IMR-90 (cell line): ENCODE measurements around the gene TNRC18. TPM values are rescaled to one million over a fixed set of nuclear protein-coding genes. Genes with fewer than 3 reads are reported as not detected.

ENCODE experiments used
- ATAC-seq: fragments of 200-7000 bp; cut with Tn5 transposase; 2 replicates; pipeline ENCODE4 v1.9.1; 2020; ENCODE audit warnings: low read depth, mild to moderate bottlenecking, moderate library complexity
- BruUV-seq: library from RNA; stranded (reverse); fragments of 400-500 nt; replicated peaks from 2 replicates; lab custom pipeline; 2021; lab: Mats Ljungman, UMichigan
- CTCF ChIA-PET: fragments of 300-600 bp; formaldehyde crosslinking; extraction: SDS; loops from one replicate; lab custom pipeline; 2021; ENCODE audit warnings: antibody characterized with exemption; lab: Yijun Ruan, JAX
- POLR2A ChIA-PET: fragments of 300-600 bp; sonication (Branson Sonifier 250); formaldehyde crosslinking; loops from one replicate; lab custom pipeline; 2022; ENCODE audit warnings: antibody characterized with exemption; ENCODE audit not compliant: unreplicated experiment; lab: Charles Lee
- DNase-seq: peaks from one replicate; pipeline ENCODE4 v3.0.0; 2013
- H2AFZ ChIP-seq: replicated peaks from 2 replicates; pipeline ENCODE3; 2013; ENCODE audit warnings: low read length, mild to moderate bottlenecking; ENCODE audit not compliant: poor library complexity
- H2AK5ac ChIP-seq: 2 replicates; pipeline ENCODE4 v1.6.1; 2013; ENCODE audit warnings: low read depth, low read length, inconsistent platforms
- H2AK9ac ChIP-seq: replicated peaks from 2 replicates; pipeline ENCODE3; 2013; ENCODE audit warnings: mild to moderate bottlenecking, low read depth, low read length, moderate library complexity; ENCODE audit not compliant: poor library complexity
- H2BK120ac ChIP-seq: 2 replicates; pipeline ENCODE4 v1.6.1; 2013; ENCODE audit warnings: low read depth, low read length, inconsistent platforms
- H2BK15ac ChIP-seq: 3 replicates; pipeline ENCODE4 v1.6.1; 2013; ENCODE audit warnings: low read depth, low read length, inconsistent platforms
- H2BK20ac ChIP-seq: 2 replicates; pipeline ENCODE4 v1.6.1; 2013; ENCODE audit warnings: low read depth, mild to moderate bottlenecking, inconsistent platforms, low read length, moderate library complexity
- H2BK5ac ChIP-seq: 2 replicates; pipeline ENCODE4 v1.6.1; 2013; ENCODE audit warnings: mild to moderate bottlenecking, low read depth, low read length, inconsistent platforms; ENCODE audit not compliant: poor library complexity, severe bottlenecking
- H3K14ac ChIP-seq: replicated peaks from 2 replicates; pipeline ENCODE4 v1.6.1; 2013; ENCODE audit warnings: low read depth, low read length, inconsistent platforms
- H3K18ac ChIP-seq: 2 replicates; pipeline ENCODE4 v1.6.1; 2013; ENCODE audit warnings: low read depth, low read length, control low read depth
- H3K23ac ChIP-seq: 2 replicates; pipeline ENCODE4 v1.6.1; 2013; ENCODE audit warnings: low read depth, low read length, inconsistent platforms
- H3K27ac ChIP-seq: 2 replicates; pipeline ENCODE4 v1.5.1; 2013; ENCODE audit warnings: mild to moderate bottlenecking, control low read depth, low read length; ENCODE audit not compliant: insufficient read depth
- H3K27me3 ChIP-seq: 2 replicates; pipeline ENCODE4 v1.6.1; 2013; ENCODE audit warnings: low read length; ENCODE audit not compliant: control insufficient read depth, insufficient read depth
- H3K36me3 ChIP-seq: 2 replicates; pipeline ENCODE4 v1.6.1; 2013; ENCODE audit warnings: low read length, mixed read lengths; ENCODE audit not compliant: control insufficient read depth, insufficient read depth
- H3K4ac ChIP-seq: 2 replicates; pipeline ENCODE4 v1.6.1; 2013; ENCODE audit warnings: low read depth, low read length, inconsistent platforms
- H3K4me1 ChIP-seq: 2 replicates; pipeline ENCODE4 v1.6.1; 2013; ENCODE audit warnings: low read length, mixed read lengths; ENCODE audit not compliant: control insufficient read depth, insufficient read depth
- H3K4me2 ChIP-seq: 2 replicates; pipeline ENCODE4 v1.6.1; 2013; ENCODE audit warnings: low read depth, mild to moderate bottlenecking, control low read depth, low read length, moderate library complexity
- H3K4me3 ChIP-seq: 2 replicates; pipeline ENCODE4 v1.5.1; 2013; ENCODE audit warnings: low read depth, mild to moderate bottlenecking, control low read depth, low read length, moderate library complexity; ENCODE audit not compliant: insufficient read depth
- H3K56ac ChIP-seq: 2 replicates; pipeline ENCODE4 v1.6.1; 2013; ENCODE audit warnings: low read length, inconsistent platforms; ENCODE audit not compliant: insufficient read depth; ENCODE audit errors: extremely low read depth
- H3K79me1 ChIP-seq, 2 experiments: 2 replicates each; pipeline ENCODE4 v1.6.1; 2013; ENCODE audit warnings: low read length in 2 of 2, inconsistent platforms in 1 of 2, low read depth in 1 of 2
- H3K9ac ChIP-seq: 2 replicates; pipeline ENCODE4 v1.6.1; 2013; ENCODE audit warnings: low read depth, low read length, control low read depth
- H3K9me1 ChIP-seq: 2 replicates; pipeline ENCODE4 v1.6.1; 2013; ENCODE audit warnings: low read length, inconsistent platforms; ENCODE audit not compliant: insufficient read depth
- H3K9me3 ChIP-seq: 2 replicates; pipeline ENCODE4 v1.6.1; 2013; ENCODE audit warnings: low read length; ENCODE audit not compliant: control insufficient read depth, insufficient read depth
- H4K20me1 ChIP-seq: 2 replicates; pipeline ENCODE4 v1.6.1; 2013; ENCODE audit warnings: low read length, inconsistent platforms; ENCODE audit not compliant: insufficient read depth
- H4K5ac ChIP-seq: 2 replicates; pipeline ENCODE4 v1.6.1; 2013; ENCODE audit warnings: mild to moderate bottlenecking, low read depth, low read length, control low read depth
- H4K8ac ChIP-seq, 2 experiments: 2 replicates each; pipeline ENCODE4 v1.6.1; 2013; ENCODE audit warnings: low read depth in 2 of 2, low read length in 2 of 2, control low read depth in 1 of 2, inconsistent platforms in 1 of 2
- H4K91ac ChIP-seq: 2 replicates; pipeline ENCODE4 v1.6.1; 2013; ENCODE audit warnings: low read depth, low read length, inconsistent platforms; ENCODE audit not compliant: insufficient read depth
- BHLHE40 ChIP-seq: fragments of 150-350 bp; IDR thresholded peaks from 2 replicates; pipeline ENCODE4 v1.6.1; 2016; ENCODE audit warnings: mild to moderate bottlenecking, low read depth, low read length
- CEBPB ChIP-seq: IDR thresholded peaks from 2 replicates; pipeline ENCODE4 v1.6.1; 2012; ENCODE audit warnings: low read depth, low read length, improper control_type of control experiment
- MAFK ChIP-seq: IDR thresholded peaks from 2 replicates; pipeline ENCODE4 v1.6.1; 2012; ENCODE audit warnings: low read depth, low read length, improper control_type of control experiment
- MXI1 ChIP-seq: IDR thresholded peaks from 2 replicates; pipeline ENCODE4 v1.6.1; 2012; ENCODE audit warnings: low read depth, mild to moderate bottlenecking, low read length, moderate library complexity, borderline replicate concordance
- NFE2L2 ChIP-seq: fragments of 150-350 bp; IDR thresholded peaks from 2 replicates; pipeline ENCODE4 v1.6.1; 2016; ENCODE audit warnings: low read depth, mild to moderate bottlenecking, low read length
- POLR2A ChIP-seq: IDR thresholded peaks from 2 replicates; pipeline ENCODE4 v1.6.1; 2012; ENCODE audit warnings: mild to moderate bottlenecking, low read depth, low read length
- RAD21 ChIP-seq: IDR thresholded peaks from 2 replicates; pipeline ENCODE4 v1.6.1; 2012; ENCODE audit warnings: low read length, improper control_type of control experiment
- RCOR1 ChIP-seq: IDR thresholded peaks from 2 replicates; pipeline ENCODE4 v1.6.1; 2012; ENCODE audit warnings: mild to moderate bottlenecking, low read length, improper control_type of control experiment; ENCODE audit not compliant: insufficient replicate concordance
- RFX5 ChIP-seq: IDR thresholded peaks from 2 replicates; pipeline ENCODE4 v1.8.0; 2012; ENCODE audit warnings: low read depth, mild to moderate bottlenecking, low read length, moderate library complexity
- SMC3 ChIP-seq: fragments of 150-350 bp; IDR thresholded peaks from 2 replicates; pipeline ENCODE4 v1.6.1; 2016; ENCODE audit warnings: low read depth, mild to moderate bottlenecking, antibody characterized with exemption, low read length, moderate library complexity
- USF2 ChIP-seq: fragments of 150-350 bp; IDR thresholded peaks from 2 replicates; pipeline ENCODE4 v1.6.1; 2017; ENCODE audit warnings: mild to moderate bottlenecking, antibody characterized with exemption, low read length, low read depth
- WGBS, 2 experiments: methylation state at CpG; one replicate each; pipeline versions ENCODE4 v1.1.5 to v1.1.7; 2013; ENCODE audit warnings: missing lambda C conversion rate in 2 of 2; ENCODE audit not compliant: insufficient read length in 1 of 2; ENCODE audit errors: extremely low coverage in 2 of 2; 5-methylcytosine and 5-hydroxymethylcytosine counted together
- dilution Hi-C: fragments of 300-500 bp; cut with HindIII; formaldehyde crosslinking; loops from one replicate; pipeline ENCODE4 v1.14.3; 2018; ENCODE audit warnings: low sequenced_read_pairs; ENCODE audit not compliant: unreplicated experiment
- in situ Hi-C: fragments of 300-500 bp; cut with MboI; formaldehyde crosslinking; loops from 3 replicates; pipeline ENCODE4 v1.14.3; 2019; ENCODE audit warnings: low sequenced_read_pairs, inconsistent platforms, mixed read lengths
- intact Hi-C: fragments of 100-400 bp; cut with micrococcal nuclease; formaldehyde crosslinking; loops from 2 replicates; pipeline ENCODE4 v1.10.0; 2022
- polyA plus RNA-seq, 3 experiments: library from polyadenylated mRNA; depleted of rRNA; stranded (reverse); fragments of >200 nt; gene quantifications; 2 replicates each; pipeline ENCODE4 v1.2.3, GENCODE V29; 2012; ENCODE audit warnings: low replicate concordance in 1 of 3
- total RNA-seq: library from RNA; depleted of rRNA; stranded (reverse); fragments of >200 nt; gene quantifications from 2 replicates; pipeline ENCODE4 v1.2.3, GENCODE V29; 2012
- TF ChIP-seq, protein P1 (sequence below): fragments of 150-350 bp; IDR thresholded peaks from 2 replicates; pipeline ENCODE4 v1.6.1; 2016; ENCODE audit warnings: low read depth, mild to moderate bottlenecking, low read length, moderate library complexity, borderline replicate concordance

The TNRC18 gene
- total and polyA plus RNA-seq, 2 of the 4 experiments (the other 2 are of a cell fraction) = 4.7 to 29.6 TPM

GRCh38 chr7:5322621-5323410, 100.8 kb downstream of the TNRC18 start (continued):
- TF ChIP-seq, protein P1, sequence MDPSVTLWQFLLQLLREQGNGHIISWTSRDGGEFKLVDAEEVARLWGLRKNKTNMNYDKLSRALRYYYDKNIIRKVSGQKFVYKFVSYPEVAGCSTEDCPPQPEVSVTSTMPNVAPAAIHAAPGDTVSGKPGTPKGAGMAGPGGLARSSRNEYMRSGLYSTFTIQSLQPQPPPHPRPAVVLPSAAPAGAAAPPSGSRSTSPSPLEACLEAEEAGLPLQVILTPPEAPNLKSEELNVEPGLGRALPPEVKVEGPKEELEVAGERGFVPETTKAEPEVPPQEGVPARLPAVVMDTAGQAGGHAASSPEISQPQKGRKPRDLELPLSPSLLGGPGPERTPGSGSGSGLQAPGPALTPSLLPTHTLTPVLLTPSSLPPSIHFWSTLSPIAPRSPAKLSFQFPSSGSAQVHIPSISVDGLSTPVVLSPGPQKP = no peak

GRCh38 chr7:5320802-5321396, 102.7 kb downstream of the TNRC18 start:
- H3K27me3 ChIP-seq = no peaks in the 10 kb centered on the region
- dilution Hi-C loops = no loop called here
- H3K9me1 ChIP-seq = no peaks in the 10 kb centered on the region
- in situ Hi-C loops = no loop called here
- H2AFZ ChIP-seq = no peak overlapping the region
- H2BK15ac ChIP-seq = no peak overlapping the region
- no peak overlapping the region for H3K27ac ChIP-seq
- ATAC-seq (no peak), DNase-seq (no peak)
- H3K14ac ChIP-seq = no peak overlapping the region
- H4K5ac ChIP-seq = no peak overlapping the region
- H3K56ac ChIP-seq = no peak overlapping the region
- H3K9me3 ChIP-seq = peaks cover 10% of the 10 kb centered on the region
- no peak overlapping the region for H3K23ac ChIP-seq
- H2BK5ac ChIP-seq = no peak overlapping the region
- intact Hi-C loops = no loop called here
- CTCF ChIA-PET = no interaction called here
- peaks cover 70% of the 10 kb centered on the region for H3K36me3 ChIP-seq
- POLR2A ChIA-PET = no interaction called here
- H2BK120ac ChIP-seq = no peak overlapping the region
- no peak overlapping the region for H3K18ac ChIP-seq
- H3K4me1 ChIP-seq = no peaks in the 10 kb centered on the region
- BruUV-seq = no TSS peak
- H3K79me1 ChIP-seq = peaks cover 0 to 15% of the 10 kb centered on the region in 2 experiments; a peak in 3 of 4 replicates
- no peak overlapping the region for H3K4me2 ChIP-seq
- no peak overlapping the region for H2BK20ac ChIP-seq
- no peak overlapping the region for H3K9ac ChIP-seq
- no peak overlapping the region for H2AK5ac ChIP-seq
- H2AK9ac ChIP-seq = no peak overlapping the region
- H3K4me3 ChIP-seq = no peak overlapping the region
- H4K20me1 ChIP-seq = no peaks in the 10 kb centered on the region
- 97% methylated on average over 19 of the region's 33 CpGs; no CpG with 5 or more reads in 1 of the 2 experiments for WGBS, 2 experiments
- no peak overlapping the region for H4K8ac ChIP-seq
- H3K4ac ChIP-seq = no peak overlapping the region
- no peak overlapping the region for H4K91ac ChIP-seq
- TF ChIP-seq RCOR1 (no peak), POLR2A (no peak), SMC3 (no peak), RFX5 (no peak), CEBPB (no peak), MXI1 (no peak), NFE2L2 (no peak), BHLHE40 (no peak), MAFK (no peak), USF2 (no peak), RAD21 (no peak)
- TF ChIP-seq, protein P1 = no peak
